ENCODE data around the gene DLGAP1.

Gene DLGAP1

GRCh38 chr18:4241090-4241617, 214.0 kb downstream of the DLGAP1 start:
- DNase-seq (ENCODE audit: low spot score), result no peak

- no peak for DNase-seq (ENCODE audit: low spot score)
Observed at GRCh38 chr18:4238966-4239365, 216.1 kb downstream of the DLGAP1 start.

- no peak for DNase-seq (ENCODE audit: low spot score)
Observed at GRCh38 chr18:4237664-4238041, 217.5 kb downstream of the DLGAP1 start.

GRCh38 chr18:4236940-4237663, 218.0 kb downstream of the DLGAP1 start:
- no peak for DNase-seq (ENCODE audit: low spot score)

GRCh38 chr18:4233468-4233867, 221.6 kb downstream of the DLGAP1 start:
- no peak for DNase-seq (ENCODE audit: low spot score)

GRCh38 chr18:4232656-4233055, 222.5 kb downstream of the DLGAP1 start:
- no peak for DNase-seq (ENCODE audit: low spot score)

GRCh38 chr18:4231260-4231659, 223.8 kb downstream of the DLGAP1 start:
- DNase-seq (ENCODE audit: low spot score), result no peak

GRCh38 chr18:4230450-4231168, 224.5 kb downstream of the DLGAP1 start:
- no peak for DNase-seq (ENCODE audit: low spot score)

- DNase-seq (ENCODE audit: low spot score), result no peak
Observed at GRCh38 chr18:4224031-4224704, 230.9 kb downstream of the DLGAP1 start.

GRCh38 chr18:4211111-4211837, 243.8 kb downstream of the DLGAP1 start:
- no peak for DNase-seq (ENCODE audit: low spot score)

- no peak for DNase-seq (ENCODE audit: low spot score)
Observed at GRCh38 chr18:4208366-4208765, 246.7 kb downstream of the DLGAP1 start.

GRCh38 chr18:4207383-4207985, 247.6 kb downstream of the DLGAP1 start:
- DNase-seq (ENCODE audit: low spot score), result no peak

- DNase-seq (ENCODE audit: low spot score), result no peak
Observed at GRCh38 chr18:4204438-4204720, 250.7 kb downstream of the DLGAP1 start.

GRCh38 chr18:4203568-4204437, 251.3 kb downstream of the DLGAP1 start:
- DNase-seq (ENCODE audit: low spot score), result no peak

- no peak for DNase-seq (ENCODE audit: low spot score)
Observed at GRCh38 chr18:4200399-4200798, 254.7 kb downstream of the DLGAP1 start.

GRCh38 chr18:4198956-4199355, 256.2 kb downstream of the DLGAP1 start:
- DNase-seq (ENCODE audit: low spot score), result no peak

GRCh38 chr18:4196351-4196750, 258.8 kb downstream of the DLGAP1 start:
- DNase-seq (ENCODE audit: low spot score), result no peak

- DNase-seq (ENCODE audit: low spot score), result no peak
Observed at GRCh38 chr18:4193086-4193485, 262.0 kb downstream of the DLGAP1 start.

- no peak for DNase-seq (ENCODE audit: low spot score)
Observed at GRCh38 chr18:4181882-4182568, 273.1 kb downstream of the DLGAP1 start.

GRCh38 chr18:4181086-4181485, 274.0 kb downstream of the DLGAP1 start:
- no peak for DNase-seq (ENCODE audit: low spot score)

Data from left forelimb (tissue), 1 donor.